Measurements from ENCODE around the gene ARHGAP10.

The ARHGAP10 gene

DNA sequence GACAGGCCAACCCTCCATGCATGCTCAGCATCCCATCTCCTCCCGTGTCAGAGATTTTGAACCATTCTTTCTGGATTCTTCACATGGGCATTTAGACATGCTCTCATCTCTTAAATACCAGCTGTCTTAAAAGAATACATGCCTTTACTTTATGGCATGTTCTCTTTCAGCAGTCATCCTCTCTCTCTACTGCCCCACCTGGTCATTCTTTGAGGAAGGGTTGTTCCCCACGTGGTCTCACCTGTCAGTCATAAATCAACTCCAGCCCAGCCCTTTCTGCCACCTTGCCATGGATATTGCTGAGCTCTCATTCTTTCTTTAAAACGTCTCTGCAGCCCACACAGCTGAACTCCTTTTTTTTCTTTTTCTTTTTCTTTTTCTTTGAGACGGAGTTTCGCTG is 111.3 kb downstream of the ARHGAP10 start:
- no peak overlapping the region for H3K9ac ChIP-seq (ENCODE audit: insufficient read length)
- no peaks in the 10 kb centered on the region; the same call in 1 of the 2 replicates for H3K36me3 ChIP-seq (ENCODE audit: insufficient read depth, low read length)
- H3K9me3 ChIP-seq (ENCODE audit: low read depth, low read length), result no peaks in the 10 kb centered on the region
- TF ChIP-seq FOXP2 (optimal IDR thresholded peaks at IDR 0.05; ENCODE audit: control extremely low read depth, extremely low read length, insufficient read depth), result no peak
- TF ChIP-seq POLR2AphosphoS5 (IDR thresholded peaks at IDR 0.05; ENCODE audit: borderline replicate concordance, low read depth, low read length), result no peak
- TF ChIP-seq EZH2 (IDR thresholded peaks at IDR 0.05), result no peak
- DNase-seq (ENCODE audit: low read depth, low spot score), result no peak
- H3K4me3 ChIP-seq, result no peak overlapping the region
- H3K27ac ChIP-seq, result no peak overlapping the region

DNA sequence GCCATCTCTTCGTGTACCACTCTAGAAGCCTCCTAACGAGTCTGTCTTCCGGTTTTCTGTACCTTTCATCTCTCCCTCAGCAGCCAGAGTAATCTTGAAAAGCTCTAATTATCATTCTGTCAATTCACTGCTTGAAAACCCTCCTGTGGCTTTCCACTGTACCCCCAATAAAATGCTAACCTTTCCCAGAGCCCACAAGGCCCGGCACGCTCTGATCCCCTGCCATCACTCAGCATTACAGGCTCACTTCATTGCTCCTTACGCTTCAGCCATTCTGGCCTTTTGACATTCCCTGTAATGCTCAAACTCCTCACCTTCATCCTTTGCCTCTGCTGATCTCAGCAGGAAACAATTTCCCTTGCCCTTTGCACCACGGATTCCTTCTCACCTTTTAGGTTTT is 112.9 kb downstream of the ARHGAP10 start:
- no peak for DNase-seq (ENCODE audit: low read depth, low spot score)
- no peak overlapping the region for H3K27ac ChIP-seq
- H3K4me3 ChIP-seq, result no peak overlapping the region

DNA sequence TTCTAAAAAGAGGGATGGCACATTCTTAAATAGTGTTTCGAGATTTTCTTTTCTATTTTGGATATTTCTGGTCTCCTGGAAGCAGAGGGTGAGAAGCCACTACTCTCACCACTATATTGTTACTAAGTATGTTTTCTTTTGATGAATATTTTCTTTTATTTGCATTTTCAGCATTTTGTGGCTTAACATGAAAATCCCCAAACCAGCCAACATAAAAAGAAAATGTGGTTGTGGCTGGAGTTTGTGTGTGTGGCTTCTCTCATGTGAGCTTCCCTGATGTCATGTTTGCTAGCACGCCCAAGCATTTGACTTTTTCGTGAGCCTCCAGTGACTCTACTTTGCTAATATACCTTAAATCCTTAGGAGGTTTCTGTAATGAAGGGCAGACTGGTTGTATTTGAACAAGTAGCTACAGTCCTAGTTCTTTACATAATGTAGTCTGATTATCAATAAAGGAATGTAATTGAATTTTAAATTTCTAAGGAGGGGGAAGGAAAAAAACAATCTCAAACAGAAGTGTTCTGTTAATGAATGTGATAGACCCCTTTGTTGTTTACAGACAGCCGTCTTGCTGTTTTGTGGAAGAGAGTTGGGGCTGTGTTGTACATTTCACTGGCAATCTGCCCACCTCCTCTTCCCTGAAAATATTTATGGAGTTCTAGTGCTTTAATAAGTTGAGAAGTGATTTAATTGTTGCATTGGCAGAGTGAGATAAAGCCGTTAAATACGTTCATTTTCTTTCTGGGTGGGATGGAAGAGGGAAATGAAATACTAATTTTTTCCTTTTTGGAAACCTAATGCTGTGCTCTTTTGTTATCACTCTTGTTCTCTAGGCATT is 114.6 kb downstream of the ARHGAP10 start:
- TF ChIP-seq EZH2 (IDR thresholded peaks at IDR 0.05) (no peak), POLR2AphosphoS5 (IDR thresholded peaks at IDR 0.05; ENCODE audit: borderline replicate concordance, low read depth, low read length) (no peak), FOXP2 (optimal IDR thresholded peaks at IDR 0.05; ENCODE audit: control extremely low read depth, extremely low read length, insufficient read depth) (no peak)
- Histone ChIP-seq H3K27ac (no peak overlapping the region), H3K9ac (ENCODE audit: insufficient read length) (no peak overlapping the region), H3K4me3 (no peak overlapping the region), H3K36me3 (ENCODE audit: insufficient read depth, low read length) (no peaks in the 10 kb centered on the region; the same call in 1 of the 2 replicates), H3K9me3 (ENCODE audit: low read depth, low read length) (no peaks in the 10 kb centered on the region)
- no peak for DNase-seq (ENCODE audit: low read depth, low spot score)

More for the DNA sequence above, 112.9 kb downstream of the ARHGAP10 start:
- Histone ChIP-seq H3K36me3 (ENCODE audit: insufficient read depth, low read length) (no peaks in the 10 kb centered on the region; the same call in 1 of the 2 replicates), H3K9ac (ENCODE audit: insufficient read length) (no peak overlapping the region), H3K9me3 (ENCODE audit: low read depth, low read length) (no peaks in the 10 kb centered on the region)
- TF ChIP-seq EZH2 (IDR thresholded peaks at IDR 0.05) (no peak), POLR2AphosphoS5 (IDR thresholded peaks at IDR 0.05; ENCODE audit: borderline replicate concordance, low read depth, low read length) (no peak), FOXP2 (optimal IDR thresholded peaks at IDR 0.05; ENCODE audit: control extremely low read depth, extremely low read length, insufficient read depth) (no peak)

DNA sequence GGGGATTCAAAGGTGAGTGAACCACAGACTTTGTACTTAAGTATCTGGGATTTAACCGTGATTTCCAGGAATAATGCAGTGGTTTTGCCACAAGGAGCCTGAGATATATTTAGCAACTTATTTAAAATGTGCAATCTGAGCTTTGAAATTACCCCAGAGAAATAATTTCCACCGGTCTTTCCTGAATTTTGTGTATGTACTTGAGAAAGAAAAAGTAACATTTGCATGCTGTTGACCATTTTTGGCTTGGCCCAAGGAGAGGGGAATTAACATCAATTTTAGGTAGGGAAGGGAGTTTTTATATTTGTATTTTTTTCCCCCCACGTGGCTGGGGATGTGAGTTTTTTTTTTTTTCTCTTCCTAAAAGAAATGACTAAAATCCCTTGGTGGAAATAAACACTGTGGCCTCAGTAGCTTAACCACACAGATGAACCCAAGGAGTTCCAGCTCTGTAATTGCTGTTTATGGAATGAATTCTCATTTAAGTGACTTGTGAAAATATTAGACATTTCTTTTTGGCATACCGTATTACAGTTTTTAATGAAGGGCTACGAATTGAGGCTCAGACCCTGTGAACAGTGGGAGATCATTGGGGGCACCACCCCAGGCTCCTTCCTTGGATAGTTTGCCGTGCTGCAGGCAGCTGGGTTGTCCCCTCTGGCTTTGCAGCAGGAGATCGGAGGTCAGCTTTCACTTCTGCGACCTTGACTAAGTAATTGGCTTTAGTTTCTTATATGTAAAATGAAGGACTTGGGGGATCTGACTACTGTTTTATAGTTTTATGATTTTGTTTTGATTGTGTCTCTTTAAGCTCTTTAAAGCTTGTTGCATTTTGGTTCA is 116.1 kb downstream of the ARHGAP10 start:
- Histone ChIP-seq H3K9me3 (ENCODE audit: low read depth, low read length) (no peaks in the 10 kb centered on the region), H3K4me3 (no peak overlapping the region), H3K27ac (no peak overlapping the region), H3K9ac (ENCODE audit: insufficient read length) (no peak overlapping the region), H3K36me3 (ENCODE audit: insufficient read depth, low read length) (no peaks in the 10 kb centered on the region; the same call in 1 of the 2 replicates)
- DNase-seq (ENCODE audit: low read depth, low spot score), result no peak
- TF ChIP-seq EZH2 (IDR thresholded peaks at IDR 0.05) (no peak), FOXP2 (optimal IDR thresholded peaks at IDR 0.05; ENCODE audit: control extremely low read depth, extremely low read length, insufficient read depth) (no peak), POLR2AphosphoS5 (IDR thresholded peaks at IDR 0.05; ENCODE audit: borderline replicate concordance, low read depth, low read length) (no peak)

DNA sequence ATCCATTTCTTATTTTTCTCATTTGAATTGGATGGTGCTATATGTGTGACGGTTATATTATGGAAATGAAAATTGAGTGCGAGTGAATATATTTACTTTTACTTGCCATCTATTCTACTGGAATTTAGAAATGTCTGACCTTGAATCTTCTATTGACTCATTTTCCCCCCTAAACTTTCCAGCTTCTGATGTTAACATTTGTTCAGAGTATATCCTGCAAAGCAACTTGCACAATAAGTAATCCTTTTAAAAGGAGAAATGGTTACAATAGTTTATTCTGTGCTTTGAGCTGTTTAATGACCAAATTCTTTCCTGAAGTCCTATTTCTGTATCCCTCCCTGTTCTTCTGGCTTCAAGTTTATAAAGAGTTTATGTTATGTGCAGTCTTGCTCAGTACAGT is 116.7 kb downstream of the ARHGAP10 start:
- DNase-seq (ENCODE audit: low read depth, low spot score), result no peak
- TF ChIP-seq POLR2AphosphoS5 (IDR thresholded peaks at IDR 0.05; ENCODE audit: borderline replicate concordance, low read depth, low read length) (no peak), EZH2 (IDR thresholded peaks at IDR 0.05) (no peak), FOXP2 (optimal IDR thresholded peaks at IDR 0.05; ENCODE audit: control extremely low read depth, extremely low read length, insufficient read depth) (no peak)

DNA sequence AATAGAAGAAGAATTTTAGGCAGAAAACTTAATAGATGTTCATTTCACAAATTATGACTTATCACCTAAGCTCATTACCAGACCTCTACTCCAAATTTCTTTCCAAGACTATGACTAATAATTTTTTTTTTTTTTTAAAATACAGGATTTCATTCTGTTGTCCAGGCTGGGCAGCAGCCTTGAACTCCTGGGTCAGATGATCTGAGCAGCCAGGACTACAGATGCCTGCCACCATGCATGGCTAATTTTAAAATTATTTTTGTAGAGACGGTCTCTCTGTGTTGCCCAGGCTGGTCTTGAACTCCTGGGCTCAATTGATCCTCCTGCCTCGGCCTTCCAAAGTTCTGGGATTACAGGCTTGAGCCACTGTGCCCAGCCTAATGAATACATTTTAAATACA is 119.2 kb downstream of the ARHGAP10 start:
- no peak for DNase-seq (ENCODE audit: low read depth, low spot score)
- TF ChIP-seq FOXP2 (optimal IDR thresholded peaks at IDR 0.05; ENCODE audit: control extremely low read depth, extremely low read length, insufficient read depth), result no peak
- TF ChIP-seq EZH2 (IDR thresholded peaks at IDR 0.05), result no peak
- no peak for TF ChIP-seq POLR2AphosphoS5 (IDR thresholded peaks at IDR 0.05; ENCODE audit: borderline replicate concordance, low read depth, low read length)
- Histone ChIP-seq H3K4me3 (no peak overlapping the region), H3K9ac (ENCODE audit: insufficient read length) (no peak overlapping the region), H3K36me3 (ENCODE audit: insufficient read depth, low read length) (no peaks in the 10 kb centered on the region; the same call in 1 of the 2 replicates), H3K27ac (no peak overlapping the region), H3K9me3 (ENCODE audit: low read depth, low read length) (no peaks in the 10 kb centered on the region)

More for the DNA sequence above, 116.7 kb downstream of the ARHGAP10 start:
- H3K9ac ChIP-seq (ENCODE audit: insufficient read length), result no peak overlapping the region
- no peaks in the 10 kb centered on the region for H3K9me3 ChIP-seq (ENCODE audit: low read depth, low read length)
- H3K36me3 ChIP-seq (ENCODE audit: insufficient read depth, low read length), result no peaks in the 10 kb centered on the region; the same call in 1 of the 2 replicates
- no peak overlapping the region for H3K27ac ChIP-seq
- H3K4me3 ChIP-seq, result no peak overlapping the region

DNA sequence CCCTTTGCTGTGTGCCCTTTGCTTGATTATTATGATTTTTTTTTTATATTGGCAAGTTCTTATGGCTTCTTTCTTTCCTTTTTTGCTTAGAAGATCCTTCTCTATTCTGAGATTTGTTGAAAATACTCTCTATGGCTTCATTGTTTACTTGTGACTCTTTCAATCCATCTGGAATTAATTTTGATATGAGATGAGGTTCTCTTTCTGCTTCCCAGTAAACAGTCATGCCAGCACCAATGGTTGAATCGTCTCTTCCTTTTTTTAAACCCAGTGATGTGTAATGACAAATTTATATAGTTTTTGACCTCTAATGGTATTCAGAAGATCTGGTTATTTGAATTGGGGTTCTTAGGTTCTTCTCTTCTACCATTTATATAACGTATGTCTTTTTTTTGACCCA is 121.8 kb downstream of the ARHGAP10 start:
- Histone ChIP-seq H3K9ac (ENCODE audit: insufficient read length) (no peak overlapping the region), H3K27ac (peak overlapping the region; percentile 46; the same call in 1 of the 2 replicates), H3K9me3 (ENCODE audit: low read depth, low read length) (no peaks in the 10 kb centered on the region), H3K4me3 (0 out of 2 replicates have a peak overlapping the region, but pooled peaks have one; percentile 7), H3K36me3 (ENCODE audit: insufficient read depth, low read length) (no peaks in the 10 kb centered on the region)
- TF ChIP-seq EZH2 (IDR thresholded peaks at IDR 0.05) (no peak), FOXP2 (optimal IDR thresholded peaks at IDR 0.05; ENCODE audit: control extremely low read depth, extremely low read length, insufficient read depth) (peak; percentile 44), POLR2AphosphoS5 (IDR thresholded peaks at IDR 0.05; ENCODE audit: borderline replicate concordance, low read depth, low read length) (no peak)
- no peak for DNase-seq (ENCODE audit: low read depth, low spot score)

DNA sequence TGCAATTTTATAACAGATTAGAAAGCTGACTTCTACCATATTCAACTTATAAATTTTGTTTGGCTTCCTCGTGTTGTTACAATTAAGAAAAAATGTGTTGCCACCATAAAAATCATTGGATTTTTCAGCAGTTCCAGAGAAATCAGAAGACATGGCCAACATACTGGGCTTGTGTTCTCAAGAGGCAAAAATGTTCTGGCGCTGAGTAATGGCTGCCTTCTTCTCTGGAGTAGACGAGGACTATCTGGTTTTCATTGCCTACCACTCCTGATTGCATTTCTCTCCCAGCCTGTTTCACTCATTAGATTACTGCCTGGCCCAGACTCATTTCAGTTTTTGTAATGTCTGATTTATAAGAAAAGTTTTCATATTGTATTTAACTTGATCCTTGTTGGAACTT is 122.3 kb downstream of the ARHGAP10 start:
- DNase-seq (ENCODE audit: low read depth, low spot score), result no peak
- no peak overlapping the region for H3K9ac ChIP-seq (ENCODE audit: insufficient read length)
- H3K9me3 ChIP-seq (ENCODE audit: low read depth, low read length), result no peaks in the 10 kb centered on the region
- H3K36me3 ChIP-seq (ENCODE audit: insufficient read depth, low read length), result no peaks in the 10 kb centered on the region
- 0 out of 2 replicates have a peak overlapping the region, but pooled peaks have one; percentile 7 for H3K4me3 ChIP-seq
- peak overlapping the region; percentile 46; the same call in 1 of the 2 replicates for H3K27ac ChIP-seq
- TF ChIP-seq EZH2 (IDR thresholded peaks at IDR 0.05) (no peak), POLR2AphosphoS5 (IDR thresholded peaks at IDR 0.05; ENCODE audit: borderline replicate concordance, low read depth, low read length) (no peak), FOXP2 (optimal IDR thresholded peaks at IDR 0.05; ENCODE audit: control extremely low read depth, extremely low read length, insufficient read depth) (no peak)
